Activated naive CD8-positive, alpha-beta T cell treated with anti-CD3 and anti-CD28 coated beads, Interleukin-2, amount 50 U/mL, for 16 hours (primary cell): ENCODE results near the gene HMGA1.
"Not testable (repeated sequence)": the region's sequence is repeated elsewhere in the genome, so short reads cannot be mapped to it uniquely, and the experiment has no call there.

Source experiments
- DNase-seq: peaks from one replicate; pipeline ENCODE4 v3.0.0-alpha.2; 2020; ENCODE audit warnings: low read depth, low spot score

The HMGA1 gene

DNA sequence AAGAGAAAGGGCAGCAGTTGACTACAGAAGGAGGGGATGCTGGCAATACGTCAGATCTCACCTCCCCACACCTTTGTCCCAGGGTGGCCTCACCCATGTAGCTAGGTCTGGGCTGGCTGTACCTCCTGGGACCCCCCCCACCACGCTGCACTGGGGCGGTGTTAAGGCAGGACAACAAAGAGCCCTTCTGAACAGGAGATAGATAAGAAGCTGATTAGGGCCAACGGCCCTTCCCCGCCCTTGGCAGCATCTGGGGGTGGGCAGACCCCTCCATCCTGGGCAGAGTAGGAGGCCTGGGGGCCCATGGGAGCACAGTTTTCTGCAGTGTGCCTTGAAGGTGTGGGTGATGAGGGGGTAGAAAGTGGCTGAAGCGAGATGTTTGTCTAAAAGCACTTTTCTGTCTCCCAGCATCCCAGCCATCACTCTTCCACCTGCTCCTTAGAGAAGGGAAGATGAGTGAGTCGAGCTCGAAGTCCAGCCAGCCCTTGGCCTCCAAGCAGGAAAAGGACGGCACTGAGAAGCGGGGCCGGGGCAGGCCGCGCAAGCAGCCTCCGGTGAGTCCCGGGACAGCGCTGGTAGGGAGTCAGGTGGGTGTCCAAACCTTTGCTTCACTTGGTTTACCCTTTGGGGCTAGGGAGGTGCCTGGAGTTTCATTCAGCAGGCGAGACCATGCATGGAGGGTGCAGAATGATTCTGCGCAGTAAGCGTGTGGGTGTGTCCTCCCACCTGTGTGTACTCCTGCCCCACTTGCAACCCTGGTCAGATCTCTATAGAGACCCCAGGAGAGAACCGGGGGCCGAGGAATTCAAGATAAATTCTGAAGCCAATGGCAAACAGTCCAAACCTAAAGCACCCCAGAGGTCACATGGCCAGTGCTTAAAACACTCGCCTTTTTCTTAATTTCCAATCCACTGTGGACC lies 3.9 kb downstream of the HMGA1 start:
- DNase-seq = no peak

DNA sequence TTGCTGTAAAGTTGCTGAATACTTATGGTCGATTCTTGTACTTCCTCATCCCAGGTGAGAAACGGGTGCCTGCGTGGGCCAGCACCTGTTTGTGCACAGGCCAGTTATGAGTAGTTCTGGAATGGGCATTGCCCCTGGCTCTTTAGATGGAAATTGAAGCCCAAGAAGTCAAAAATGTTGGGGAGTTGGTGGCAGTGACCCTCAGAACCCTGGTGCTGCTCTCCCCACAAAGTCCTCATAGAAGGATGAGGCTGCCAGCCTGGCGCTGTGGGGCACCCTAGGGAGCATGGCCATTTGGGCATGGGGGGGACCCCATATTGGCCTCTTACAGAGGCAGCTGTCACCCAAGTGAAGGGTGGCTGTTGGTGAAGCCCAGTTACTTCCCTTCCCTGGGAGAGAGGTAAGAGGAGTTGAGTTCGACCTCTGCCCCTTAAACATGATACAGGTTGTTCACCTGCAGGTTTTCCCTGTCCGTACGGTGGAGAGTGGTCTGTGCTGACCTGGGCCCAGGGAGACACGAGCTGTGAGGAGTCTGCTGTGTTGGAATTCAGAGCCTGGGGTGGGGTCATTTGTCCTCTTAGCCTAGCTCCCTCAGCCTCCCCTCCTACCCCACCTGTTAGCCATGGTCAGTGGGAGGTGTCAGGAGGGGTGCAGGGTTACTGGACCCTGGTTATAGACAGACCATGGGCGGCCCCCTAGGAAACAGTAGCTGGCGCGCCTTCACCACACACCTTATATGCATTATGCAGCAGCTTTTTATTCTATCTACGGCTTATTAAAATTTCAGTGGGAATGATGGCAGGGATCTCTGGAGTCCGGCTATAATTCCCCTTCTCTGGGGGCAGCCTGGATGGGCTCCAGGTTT lies 4.9 kb downstream of the HMGA1 start:
- DNase-seq = no peak

DNA sequence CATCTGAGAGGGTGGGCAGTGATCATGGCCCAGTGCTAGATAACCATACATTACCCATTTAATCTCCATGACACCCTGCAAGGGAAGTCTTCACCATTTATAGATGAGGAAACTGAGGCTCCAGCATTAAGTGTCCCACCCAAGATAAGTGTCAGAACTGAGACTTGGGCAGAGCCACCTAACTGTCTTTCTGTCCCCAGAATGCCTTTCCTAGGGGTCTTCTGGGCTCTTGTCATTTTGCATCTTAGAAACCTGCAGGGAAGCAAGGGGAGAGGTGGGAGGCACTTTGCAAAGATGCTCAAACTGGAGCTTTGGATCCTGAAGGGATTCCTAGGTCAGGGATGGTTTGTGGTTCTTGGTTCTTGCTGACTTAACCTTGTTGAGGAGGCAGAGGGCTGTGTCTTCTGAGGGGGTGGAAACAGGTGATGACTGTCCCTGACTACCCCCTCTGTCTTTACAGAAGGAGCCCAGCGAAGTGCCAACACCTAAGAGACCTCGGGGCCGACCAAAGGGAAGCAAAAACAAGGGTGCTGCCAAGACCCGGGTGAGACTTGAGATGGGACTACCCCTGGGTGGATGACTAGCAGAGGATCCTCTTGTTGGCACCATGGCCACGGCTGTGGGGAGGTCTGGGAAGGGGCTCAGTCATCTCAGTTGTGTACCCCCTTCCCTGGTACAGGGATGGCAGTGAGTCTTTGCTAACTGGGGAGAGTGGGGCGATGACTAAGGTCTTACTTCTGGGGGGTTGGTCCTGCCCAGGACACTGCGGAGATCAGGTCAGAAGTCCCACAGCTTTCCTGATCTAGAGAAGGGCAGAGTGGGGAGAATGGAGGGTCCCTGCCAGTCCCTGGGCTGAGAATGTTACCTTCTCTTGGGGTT lies 5.8 kb downstream of the HMGA1 start:
- DNase-seq = no peak

DNA sequence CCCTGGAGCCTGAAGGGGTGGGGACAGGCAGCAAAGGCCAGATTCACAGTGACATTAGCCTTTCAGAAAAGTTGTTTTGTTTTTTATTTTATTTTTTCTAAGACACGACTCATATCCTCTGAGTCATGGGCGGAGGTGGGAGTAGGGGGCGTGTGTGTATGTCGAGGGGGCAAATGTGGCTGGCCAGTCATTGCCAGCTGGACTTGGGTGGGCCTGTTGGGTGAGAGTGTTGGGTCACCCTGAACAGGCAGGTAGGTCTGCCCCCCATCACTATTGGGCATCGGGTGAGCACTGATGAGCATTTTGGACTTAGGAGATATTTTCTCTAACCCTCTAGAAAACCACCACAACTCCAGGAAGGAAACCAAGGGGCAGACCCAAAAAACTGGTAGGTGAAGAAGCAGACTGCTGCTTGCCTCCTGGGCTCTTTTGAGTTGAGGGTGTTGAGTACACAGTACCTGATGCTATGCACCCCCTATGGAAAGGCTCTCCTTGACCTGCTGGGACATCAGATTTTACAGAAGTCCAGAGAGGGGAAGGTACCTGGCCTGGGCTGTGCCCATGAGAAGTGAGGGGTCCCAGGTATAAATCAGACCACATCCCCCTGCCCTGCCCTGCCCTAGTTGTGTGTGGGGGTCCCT lies 6.6 kb downstream of the HMGA1 start:
- no peak for DNase-seq

DNA sequence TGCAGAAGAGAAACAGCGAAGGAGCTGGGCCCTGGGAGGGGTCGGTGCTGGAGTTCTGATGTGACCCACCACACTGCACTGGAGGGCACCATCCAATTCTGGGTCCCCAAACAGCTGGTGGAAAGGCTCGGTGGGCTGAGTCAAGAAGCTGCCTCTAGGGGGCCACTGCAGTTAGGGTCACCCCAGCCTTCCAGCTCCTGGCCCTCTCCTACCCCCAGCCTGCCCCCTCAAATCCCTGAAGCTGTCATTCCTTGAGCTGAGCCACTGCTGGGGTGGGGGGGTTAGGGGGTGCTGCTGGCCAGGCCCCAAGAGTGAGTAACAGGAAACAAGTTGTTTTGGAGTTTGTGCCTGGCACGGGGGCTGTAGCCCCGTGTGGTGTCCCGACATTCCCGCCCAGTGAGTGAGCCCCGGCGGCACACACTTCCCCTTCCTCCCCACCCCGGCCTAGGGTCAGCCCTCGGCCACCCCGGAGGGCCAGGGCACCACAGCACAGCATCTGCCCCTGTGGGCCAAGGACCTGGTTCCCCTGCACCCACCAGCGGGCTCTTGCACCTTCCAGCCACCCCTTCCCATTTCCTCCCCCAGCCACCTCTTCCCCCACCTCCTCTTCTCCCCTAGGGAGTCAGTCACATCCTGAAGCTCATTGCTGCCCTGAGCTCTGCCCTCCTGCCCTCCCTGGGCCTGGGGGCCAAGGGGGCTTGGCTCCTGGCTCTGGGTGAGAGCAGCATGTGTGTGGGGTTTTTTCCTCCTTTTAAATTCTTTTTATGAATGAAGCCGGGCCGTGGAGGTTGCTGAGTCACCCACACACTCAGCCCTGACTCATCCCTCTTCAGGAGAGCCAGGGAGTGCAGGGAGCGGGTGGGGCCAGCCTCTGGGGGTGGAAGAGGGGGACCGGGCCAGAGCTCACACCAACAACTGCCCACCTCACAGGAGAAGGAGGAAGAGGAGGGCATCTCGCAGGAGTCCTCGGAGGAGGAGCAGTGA lies 7.5 kb downstream of the HMGA1 start:
- no peak for DNase-seq

DNA sequence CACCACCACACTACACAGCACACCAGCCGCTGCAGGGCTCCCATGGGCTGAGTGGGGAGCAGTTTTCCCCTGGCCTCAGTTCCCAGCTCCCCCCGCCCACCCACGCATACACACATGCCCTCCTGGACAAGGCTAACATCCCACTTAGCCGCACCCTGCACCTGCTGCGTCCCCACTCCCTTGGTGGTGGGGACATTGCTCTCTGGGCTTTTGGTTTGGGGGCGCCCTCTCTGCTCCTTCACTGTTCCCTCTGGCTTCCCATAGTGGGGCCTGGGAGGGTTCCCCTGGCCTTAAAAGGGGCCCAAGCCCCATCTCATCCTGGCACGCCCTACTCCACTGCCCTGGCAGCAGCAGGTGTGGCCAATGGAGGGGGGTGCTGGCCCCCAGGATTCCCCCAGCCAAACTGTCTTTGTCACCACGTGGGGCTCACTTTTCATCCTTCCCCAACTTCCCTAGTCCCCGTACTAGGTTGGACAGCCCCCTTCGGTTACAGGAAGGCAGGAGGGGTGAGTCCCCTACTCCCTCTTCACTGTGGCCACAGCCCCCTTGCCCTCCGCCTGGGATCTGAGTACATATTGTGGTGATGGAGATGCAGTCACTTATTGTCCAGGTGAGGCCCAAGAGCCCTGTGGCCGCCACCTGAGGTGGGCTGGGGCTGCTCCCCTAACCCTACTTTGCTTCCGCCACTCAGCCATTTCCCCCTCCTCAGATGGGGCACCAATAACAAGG lies 8.5 kb downstream of the HMGA1 start:
- DNase-seq = not testable (repeated sequence)

DNA sequence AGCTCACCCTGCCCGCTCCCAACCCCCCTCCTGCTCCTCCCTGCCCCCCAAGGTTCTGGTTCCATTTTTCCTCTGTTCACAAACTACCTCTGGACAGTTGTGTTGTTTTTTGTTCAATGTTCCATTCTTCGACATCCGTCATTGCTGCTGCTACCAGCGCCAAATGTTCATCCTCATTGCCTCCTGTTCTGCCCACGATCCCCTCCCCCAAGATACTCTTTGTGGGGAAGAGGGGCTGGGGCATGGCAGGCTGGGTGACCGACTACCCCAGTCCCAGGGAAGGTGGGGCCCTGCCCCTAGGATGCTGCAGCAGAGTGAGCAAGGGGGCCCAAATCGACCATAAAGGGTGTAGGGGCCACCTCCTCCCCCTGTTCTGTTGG lies 9.1 kb downstream of the HMGA1 start:
- DNase-seq = not testable (repeated sequence)

DNA sequence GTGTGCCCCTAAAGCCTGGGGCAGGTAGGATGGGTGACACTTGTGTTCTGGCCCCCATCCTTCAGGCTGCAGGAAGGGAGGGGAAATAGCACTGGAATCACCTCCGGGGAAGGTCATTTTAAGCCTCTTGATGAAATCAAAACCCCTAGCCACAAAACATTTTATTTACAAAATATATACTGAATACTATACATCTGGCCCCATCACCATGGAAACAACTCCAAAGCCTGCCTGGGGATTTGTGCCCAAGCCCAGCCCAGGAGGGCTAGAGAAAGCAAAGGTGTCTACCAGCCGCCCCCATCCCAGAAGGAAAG lies 9.5 kb downstream of the HMGA1 start:
- DNase-seq = no peak

DNA sequence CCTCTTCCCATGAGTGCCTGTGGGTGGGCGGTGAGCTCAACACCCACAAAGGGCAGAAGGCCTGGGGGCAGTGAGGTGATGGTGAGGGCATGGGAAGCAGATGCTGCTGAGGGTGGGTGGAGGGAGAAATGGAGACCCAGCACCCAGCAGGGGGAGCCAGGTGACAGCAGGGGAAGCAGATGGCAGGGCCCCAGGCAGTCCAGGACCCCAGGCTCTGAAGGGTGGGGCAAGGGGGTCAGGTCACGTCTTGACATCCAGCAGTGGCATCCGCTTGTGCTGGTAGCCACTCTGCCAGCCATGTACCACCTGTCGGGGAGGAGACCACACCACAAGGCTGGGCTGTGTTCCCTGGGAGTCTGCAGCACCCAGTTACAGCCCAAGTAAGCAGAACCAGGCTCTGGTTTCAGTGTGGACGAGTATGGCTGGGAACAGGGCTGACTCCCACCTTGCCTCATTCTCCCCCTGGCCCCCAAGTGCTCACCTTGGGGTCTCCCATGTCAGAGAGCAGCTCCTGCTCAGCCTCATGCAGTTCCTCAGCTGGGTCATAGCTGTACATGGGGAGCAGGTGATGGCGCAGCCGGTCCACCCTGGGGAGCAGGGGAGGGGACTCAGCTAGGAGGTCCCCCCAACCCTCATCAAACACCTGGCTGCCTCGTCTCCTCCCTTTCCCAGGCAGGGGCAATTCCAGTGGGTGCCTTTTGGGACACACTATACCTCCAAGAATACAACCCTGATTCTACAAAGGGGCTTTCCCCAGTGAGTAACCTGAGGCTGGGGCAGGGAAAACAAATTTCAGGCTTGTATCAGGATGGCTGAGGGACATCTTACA lies 10.1 kb downstream of the HMGA1 start:
- no peak for DNase-seq

DNA sequence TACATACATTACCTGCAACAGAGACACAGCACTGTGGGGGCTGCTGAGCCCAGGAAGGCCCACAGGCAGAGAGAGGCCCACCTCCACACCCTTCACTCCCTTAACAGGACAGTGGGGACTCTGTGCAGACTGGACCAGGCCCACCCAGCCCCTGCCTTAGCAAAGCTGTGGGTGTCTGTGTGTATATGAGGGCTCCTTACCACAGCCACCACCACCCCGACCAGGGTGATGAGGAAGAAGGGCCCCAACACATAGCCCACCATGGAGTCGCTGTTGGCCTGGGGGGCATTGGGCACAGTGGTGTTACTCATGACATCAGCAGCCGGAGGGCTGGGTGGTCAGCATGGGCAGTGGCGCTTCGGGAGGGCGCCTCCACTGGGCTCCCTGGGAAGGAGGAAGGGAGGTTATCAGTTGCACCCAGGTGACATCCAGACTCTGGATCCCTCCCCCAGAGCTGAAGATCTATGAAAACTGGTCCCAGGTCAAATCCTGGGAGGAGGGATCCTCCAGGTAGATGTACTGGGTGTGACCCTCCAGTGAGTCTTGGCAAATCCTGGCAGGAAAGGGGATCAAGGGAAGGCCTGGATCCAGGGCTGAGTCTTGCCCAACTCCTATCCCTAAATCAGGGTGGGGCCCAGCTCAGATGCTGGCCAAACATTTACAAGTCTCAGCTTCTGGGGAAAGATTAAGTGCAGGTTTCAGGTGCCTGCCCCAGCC lies 11.0 kb downstream of the HMGA1 start:
- no peak for DNase-seq

DNA sequence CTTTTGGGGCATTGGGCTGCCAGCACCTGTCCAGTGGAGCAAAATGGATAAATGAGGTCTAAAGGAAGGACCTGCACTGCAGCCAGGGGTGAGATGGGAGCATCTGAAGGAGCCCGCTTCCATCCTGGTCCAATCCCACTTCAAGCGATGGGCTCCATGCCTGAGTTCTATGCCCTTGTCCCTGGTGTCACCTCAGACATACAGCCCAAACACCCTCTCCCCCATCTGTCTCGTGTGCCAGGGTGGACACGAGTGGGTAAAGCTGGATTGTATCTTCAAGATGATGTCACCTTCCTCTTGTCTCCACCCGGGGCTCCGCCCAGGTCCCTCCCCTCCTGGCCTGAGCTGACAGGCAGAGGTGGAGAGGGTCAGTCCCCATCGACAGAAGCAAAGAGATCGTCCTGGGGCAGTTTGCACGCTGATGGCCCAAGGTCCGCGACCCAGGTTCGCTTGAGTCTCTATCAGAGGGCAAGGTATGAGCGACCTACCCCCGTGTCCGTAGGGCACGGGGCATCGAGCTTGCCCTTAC lies 11.6 kb downstream of the HMGA1 start:
- no peak for DNase-seq

DNA sequence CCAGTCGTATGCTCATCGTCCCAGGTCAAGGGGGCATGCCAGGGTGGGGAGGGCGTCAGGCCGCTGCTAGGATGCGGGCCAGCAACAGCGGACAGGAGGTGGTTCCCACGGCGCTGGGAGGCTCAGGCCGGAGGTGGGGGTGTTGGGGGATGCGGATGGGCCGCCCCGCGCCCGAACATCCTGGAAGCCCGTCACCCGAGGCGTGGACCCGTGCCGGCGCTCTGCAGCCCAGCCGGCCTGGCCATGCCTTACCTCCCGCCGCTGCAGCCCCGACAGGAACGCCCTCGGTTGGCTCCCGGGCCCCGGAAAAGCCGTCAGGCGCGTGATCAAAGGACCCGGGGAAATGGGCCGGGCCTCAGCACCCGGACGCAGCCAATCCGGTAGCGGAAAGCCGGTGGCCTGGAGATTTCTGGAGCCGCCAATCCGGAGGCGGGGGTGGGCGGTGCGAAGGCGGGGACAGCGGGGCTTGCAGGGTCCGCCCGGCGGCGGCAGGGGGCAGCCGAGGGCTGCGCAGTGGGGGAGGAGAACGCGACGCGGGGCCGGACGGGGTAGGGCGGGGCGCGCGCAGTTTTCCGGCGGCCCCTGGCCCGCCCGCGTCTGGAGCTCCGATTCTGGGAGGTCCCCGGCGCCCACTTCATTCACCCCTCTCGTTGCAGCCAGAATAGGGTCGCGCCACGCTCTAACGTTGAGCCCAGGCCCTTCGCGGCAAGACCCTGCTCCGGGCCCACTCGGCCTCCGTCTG lies 12.2 kb downstream of the HMGA1 start, which contains the start of gene SMIM29:
Gene SMIM29, minus strand, starts transcription at position 280 of the 742 bp plus-strand sequence. CDS start 1,215 bp downstream, outside the sequence.
- DNase-seq = peak; percentile 92

DNA sequence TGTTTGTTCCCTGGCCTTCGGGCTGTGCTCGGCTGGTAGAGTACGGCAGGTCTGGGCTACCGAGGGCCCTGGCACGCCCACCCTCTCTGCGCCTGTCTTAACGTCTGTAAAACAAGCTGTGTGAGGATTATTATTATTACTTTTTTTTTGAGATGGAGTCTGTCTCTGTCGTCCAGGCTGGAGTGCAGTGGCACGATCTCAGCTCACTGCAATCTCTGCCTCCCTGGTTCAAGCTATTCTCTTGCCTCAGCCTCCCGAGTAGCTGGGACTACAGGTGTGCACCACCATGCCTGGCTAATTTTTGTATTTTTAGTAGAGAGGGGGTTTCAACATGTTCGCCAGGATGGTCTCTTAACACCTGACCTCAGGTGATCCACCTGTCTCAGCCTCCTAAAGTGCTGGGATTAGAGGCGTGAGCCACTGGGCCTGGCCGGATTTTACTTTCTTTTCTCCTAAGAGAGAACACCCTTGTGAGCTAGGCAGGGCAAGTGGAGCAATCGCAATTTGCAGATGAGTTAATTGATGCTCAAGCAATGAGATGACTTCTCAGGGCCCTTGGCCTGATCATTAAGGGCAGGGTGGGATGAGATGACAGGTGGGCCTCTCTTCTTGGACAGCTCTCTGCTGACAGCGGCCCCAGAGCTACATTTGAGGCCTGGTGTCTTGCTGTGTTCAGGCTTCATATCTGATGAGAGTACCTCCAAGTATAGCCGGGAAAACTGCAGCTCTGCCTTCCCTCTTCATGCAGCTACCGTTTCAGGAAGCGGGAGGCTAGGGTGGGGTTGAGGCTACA lies 13.0 kb downstream of the HMGA1 start:
- DNase-seq = no peak

DNA sequence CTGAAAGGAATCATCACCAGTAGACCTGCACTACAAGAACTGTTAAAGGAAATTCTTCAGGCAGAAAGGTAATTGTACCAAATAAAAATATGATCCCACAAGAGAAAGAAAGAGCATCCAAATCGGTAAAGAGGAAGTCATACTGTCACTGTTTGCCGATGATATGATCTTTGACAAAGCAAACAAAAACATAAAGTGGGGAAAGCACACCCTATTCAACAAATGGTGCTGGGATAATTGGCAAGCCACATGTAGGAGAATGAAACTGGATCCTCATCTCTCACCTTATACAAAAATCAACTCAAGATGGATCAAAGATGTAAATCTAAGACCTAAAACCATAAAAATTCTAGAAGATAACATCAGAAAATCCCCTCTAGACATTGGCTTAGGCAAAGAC lies 15.7 kb downstream of the HMGA1 start:
- not testable (repeated sequence) for DNase-seq

DNA sequence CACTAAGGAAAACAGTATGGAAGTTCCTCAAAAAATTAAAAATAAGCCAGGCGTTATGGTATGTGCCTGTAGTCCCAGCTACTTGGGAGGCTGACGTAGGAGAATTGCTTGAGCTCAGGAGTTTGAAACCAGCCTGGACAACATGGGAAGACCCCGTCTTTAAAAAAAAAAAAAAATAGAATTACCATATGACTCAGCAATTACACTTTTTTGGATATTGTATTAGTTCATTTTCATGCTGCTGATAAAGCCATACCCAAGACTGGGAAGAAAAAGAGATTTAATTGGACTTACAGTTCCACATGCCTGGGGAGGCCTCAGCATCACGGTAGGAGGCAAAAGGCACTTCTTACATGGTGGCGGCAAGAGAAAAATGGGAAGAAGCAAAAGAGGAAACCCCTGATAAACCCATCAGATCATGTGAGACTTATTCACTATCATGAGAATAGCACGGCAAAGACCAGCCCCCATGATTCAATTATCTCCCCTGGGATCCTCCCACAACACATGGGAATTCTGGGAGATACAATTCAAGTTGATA lies 22.9 kb downstream of the HMGA1 start:
- no peak for DNase-seq
